Activated naive CD4-positive, alpha-beta T cell treated with anti-CD3 and anti-CD28 coated beads, Interleukin-2, amount 10 ng/mL, durations not matched to agents 7 days and 5 days (primary cell): Measurements from ENCODE around the gene PHYH.
"Not testable (repeated sequence)": the region's sequence is repeated elsewhere in the genome, so short reads cannot be mapped to it uniquely, and the experiment has no call there.

Source experiments
- CTCF ChIA-PET: fragments of 350-600 bp; sonication (Branson Sonifier 250); formaldehyde crosslinking; loops from one replicate; lab custom pipeline; 2021; ENCODE audit warnings: antibody characterized with exemption; lab: Charles Lee
- DNase-seq: peaks from one replicate; pipeline ENCODE4 v3.0.0-alpha.2; 2020
- H3K27ac Mint-ChIP-seq: one replicate; pipeline ENCODE4 v1.8.0; 2021; ENCODE audit warnings: mild to moderate bottlenecking, moderate library complexity, mixed read lengths
- H3K27me3 Mint-ChIP-seq: one replicate; pipeline ENCODE4 v1.8.0; 2021; ENCODE audit warnings: mild to moderate bottlenecking, mixed read lengths
- H3K36me3 Mint-ChIP-seq: one replicate; pipeline ENCODE4 v1.8.0; 2021; ENCODE audit warnings: mixed read lengths
- H3K4me1 Mint-ChIP-seq: one replicate; pipeline ENCODE4 v1.8.0; 2021; ENCODE audit warnings: mixed read lengths
- H3K4me3 Mint-ChIP-seq: one replicate; pipeline ENCODE4 v1.8.0; 2021; ENCODE audit warnings: mild to moderate bottlenecking, moderate library complexity, mixed read lengths
- H3K9me3 Mint-ChIP-seq: one replicate; pipeline ENCODE4 v1.8.0; 2021; ENCODE audit warnings: mixed read lengths

The PHYH gene

DNA sequence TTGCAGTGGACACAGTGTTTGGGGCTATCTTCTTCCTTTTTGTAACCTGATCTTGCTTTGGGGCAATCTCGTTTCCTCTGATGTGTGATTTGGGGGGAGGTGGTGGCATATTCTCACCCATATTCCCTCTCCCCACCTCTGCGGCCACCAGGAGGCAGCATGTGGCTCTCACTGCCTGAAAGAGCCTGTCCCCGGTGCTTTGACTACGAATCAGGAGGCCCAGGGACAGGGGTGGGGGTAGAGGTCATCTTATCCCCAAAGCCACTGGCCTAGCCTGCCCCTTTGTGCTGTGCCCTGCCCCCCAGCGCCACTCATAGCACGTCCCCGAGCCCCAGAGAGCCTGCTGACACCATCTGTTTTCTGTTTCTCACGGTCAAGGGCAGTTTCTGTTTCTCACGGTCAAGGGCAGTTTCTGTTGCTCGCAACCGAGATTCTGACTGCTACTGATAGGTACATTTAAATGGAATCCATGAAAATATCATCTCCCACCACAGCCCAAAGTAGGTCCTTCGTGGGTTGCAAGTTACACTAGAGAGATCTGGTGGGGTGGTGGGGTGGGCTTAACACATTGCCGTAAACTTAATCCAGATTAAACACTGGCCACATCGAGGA lies 28.2 kb downstream of the PHYH start:
- peaks cover 3% of the 10 kb centered on the region for H3K4me1 Mint-ChIP-seq
- peak; percentile 72 for DNase-seq
- no peaks in the 10 kb centered on the region for H3K9me3 Mint-ChIP-seq
- CTCF ChIA-PET: interaction anchor here (1.4 to 2.2 kb wide), 3 partner anchors 31 to 81 kb away, joined by 6 to 8 read pairs (median 6); no protein-coding TSS in a partner anchor
- H3K27me3 Mint-ChIP-seq: no peaks in the 10 kb centered on the region
- no peaks in the 10 kb centered on the region for H3K36me3 Mint-ChIP-seq
- no peak overlapping the region for H3K4me3 Mint-ChIP-seq
- H3K27ac Mint-ChIP-seq: no peak overlapping the region

DNA sequence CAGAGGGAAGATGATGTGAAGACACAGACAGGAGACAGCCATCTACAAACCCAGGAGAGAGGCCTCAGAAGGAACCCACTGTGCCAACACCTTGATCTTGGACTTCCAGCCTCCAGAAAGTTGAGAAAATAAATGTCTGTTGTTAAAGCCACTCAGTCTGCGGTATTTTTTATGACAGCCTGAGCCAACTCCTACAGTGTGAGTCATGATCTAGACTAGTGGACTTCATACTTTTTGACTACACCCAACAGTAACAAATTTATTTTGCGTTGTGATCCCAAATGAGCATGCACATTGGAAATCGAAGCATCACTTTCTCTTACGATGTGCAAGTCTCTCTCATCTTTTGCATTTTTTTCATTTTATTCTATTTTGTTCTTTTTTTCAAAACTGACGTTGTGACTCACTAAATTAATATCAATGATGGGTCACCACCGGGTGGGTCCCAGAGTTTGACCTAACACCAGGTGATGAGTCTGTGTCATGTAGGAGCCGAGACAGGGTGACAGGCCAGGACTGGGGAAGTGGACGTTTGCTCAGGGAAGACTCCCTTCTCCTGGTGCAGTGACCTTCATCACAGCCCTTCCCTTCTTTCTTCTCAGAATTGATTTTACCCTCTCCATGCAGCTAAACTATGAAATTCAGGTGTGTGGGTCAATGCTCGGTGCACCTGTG lies 28.9 kb downstream of the PHYH start:
- H3K27me3 Mint-ChIP-seq: peaks cover 4% of the 10 kb centered on the region
- no peak overlapping the region for H3K27ac Mint-ChIP-seq
- no peak for DNase-seq
- no peaks in the 10 kb centered on the region for H3K9me3 Mint-ChIP-seq
- no peaks in the 10 kb centered on the region for H3K36me3 Mint-ChIP-seq
- H3K4me1 Mint-ChIP-seq: peaks cover 3% of the 10 kb centered on the region
- no peak overlapping the region for H3K4me3 Mint-ChIP-seq
- CTCF ChIA-PET: no interaction called here

DNA sequence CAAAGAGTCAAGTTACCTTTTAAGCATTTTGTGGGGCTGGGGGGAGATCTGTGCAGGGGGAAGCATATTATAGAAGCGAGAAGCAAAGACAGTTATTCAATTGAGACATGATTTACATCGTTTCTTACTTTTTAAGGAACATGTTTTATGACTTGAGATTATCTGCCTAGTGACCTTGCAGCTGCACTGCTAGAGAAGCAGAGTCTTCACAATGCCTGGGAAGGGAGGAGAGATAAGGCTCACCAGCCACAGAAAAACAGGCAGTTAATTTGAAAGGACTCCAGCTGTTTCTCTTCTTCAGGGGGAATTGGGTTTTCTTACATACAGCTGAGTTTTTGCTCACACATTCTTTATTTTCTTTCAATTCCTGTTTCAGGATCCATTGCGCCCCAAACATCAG lies 31.0 kb downstream of the PHYH start:
- CTCF ChIA-PET: interaction anchor here (1.0 kb wide), 1 partner anchor 33 kb away, joined by 4 read pairs; no protein-coding TSS in a partner anchor
- Mint-ChIP-seq H3K36me3 (no peaks in the 10 kb centered on the region), H3K4me3 (no peak overlapping the region)

DNA sequence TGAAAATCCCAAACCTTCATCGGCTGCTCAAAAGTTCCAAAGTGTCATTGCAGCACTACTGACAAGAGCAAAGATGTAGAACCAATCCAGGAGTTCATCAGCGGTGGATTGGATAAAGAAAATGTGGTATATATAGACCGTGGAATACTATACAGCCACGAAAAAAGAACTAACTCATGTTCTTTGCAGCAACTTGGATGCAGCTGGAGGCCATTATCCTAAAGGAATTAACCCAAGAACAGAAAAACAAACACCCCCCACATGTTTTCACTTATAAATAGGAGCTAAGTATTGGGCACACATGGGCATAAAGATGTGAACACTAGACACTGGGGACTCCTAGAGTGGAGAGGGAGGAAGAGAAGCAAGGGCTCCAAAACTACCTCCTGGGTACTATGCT lies 31.6 kb downstream of the PHYH start:
- Mint-ChIP-seq H3K36me3 (no peaks in the 10 kb centered on the region), H3K9me3 (no peaks in the 10 kb centered on the region), H3K4me1 (peaks cover 3% of the 10 kb centered on the region), H3K27me3 (peaks cover 20% of the 10 kb centered on the region), H3K4me3 (no peak overlapping the region), H3K27ac (no peak overlapping the region)
- CTCF ChIA-PET: interaction anchor here (1.5 kb wide), 1 partner anchor 42 kb away, joined by 4 read pairs; no protein-coding TSS in a partner anchor
- DNase-seq: no peak

More for the DNA sequence above, 31.0 kb downstream of the PHYH start:
- no peak overlapping the region for H3K27ac Mint-ChIP-seq
- H3K4me1 Mint-ChIP-seq: peaks cover 3% of the 10 kb centered on the region
- H3K9me3 Mint-ChIP-seq: no peaks in the 10 kb centered on the region
- peaks cover 15% of the 10 kb centered on the region for H3K27me3 Mint-ChIP-seq
- no peak for DNase-seq

DNA sequence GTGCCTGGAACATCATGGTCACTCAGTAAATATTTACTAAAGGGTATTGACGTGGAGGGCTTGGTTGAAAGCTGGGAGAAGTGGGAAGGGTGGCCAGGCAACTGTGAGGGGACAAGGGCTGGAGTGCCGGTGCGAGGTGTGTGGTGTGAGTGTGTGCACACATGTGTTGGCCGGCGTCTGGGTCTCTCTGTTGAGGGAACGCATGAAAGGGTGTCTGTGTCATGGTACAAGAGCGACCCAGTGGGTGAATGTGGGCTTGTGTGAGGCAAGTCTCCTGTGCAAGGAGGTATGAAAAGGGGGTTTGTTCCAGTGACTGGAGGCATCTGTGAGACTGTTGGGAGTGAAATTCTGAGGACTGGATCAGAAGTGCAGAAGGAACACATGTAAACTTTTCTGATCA lies 36.3 kb downstream of the PHYH start:
- H3K27ac Mint-ChIP-seq: no peak overlapping the region
- no peak overlapping the region for H3K4me3 Mint-ChIP-seq
- H3K4me1 Mint-ChIP-seq: no peaks in the 10 kb centered on the region
- H3K36me3 Mint-ChIP-seq: no peaks in the 10 kb centered on the region
- peaks cover 28% of the 10 kb centered on the region for H3K27me3 Mint-ChIP-seq
- CTCF ChIA-PET: no interaction called here
- H3K9me3 Mint-ChIP-seq: no peaks in the 10 kb centered on the region
- no peak for DNase-seq

DNA sequence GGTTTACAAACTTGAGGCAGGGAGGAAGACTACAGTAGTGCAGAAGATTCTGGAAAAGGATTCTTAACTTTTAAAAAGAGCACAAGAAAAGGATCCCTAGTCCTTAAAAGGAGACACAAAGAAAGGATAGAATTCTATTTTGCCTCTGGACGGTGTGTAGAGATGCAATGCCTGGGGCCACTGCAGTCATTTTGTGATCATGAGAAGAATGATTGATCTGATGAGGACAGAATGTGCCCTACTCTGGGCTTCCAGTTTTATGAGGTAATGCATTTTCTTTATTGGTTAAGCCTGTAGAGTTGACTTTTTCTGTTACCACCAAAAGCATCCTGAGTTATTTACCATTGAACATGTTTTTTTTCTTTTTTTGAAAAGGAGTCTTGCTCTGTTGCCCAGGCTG lies 37.4 kb downstream of the PHYH start:
- no peak for DNase-seq
- H3K27me3 Mint-ChIP-seq: peaks cover 28% of the 10 kb centered on the region
- H3K4me1 Mint-ChIP-seq: peaks cover 3% of the 10 kb centered on the region
- H3K4me3 Mint-ChIP-seq: no peak overlapping the region
- H3K27ac Mint-ChIP-seq: no peak overlapping the region
- CTCF ChIA-PET: no interaction called here
- no peaks in the 10 kb centered on the region for H3K9me3 Mint-ChIP-seq
- no peaks in the 10 kb centered on the region for H3K36me3 Mint-ChIP-seq

DNA sequence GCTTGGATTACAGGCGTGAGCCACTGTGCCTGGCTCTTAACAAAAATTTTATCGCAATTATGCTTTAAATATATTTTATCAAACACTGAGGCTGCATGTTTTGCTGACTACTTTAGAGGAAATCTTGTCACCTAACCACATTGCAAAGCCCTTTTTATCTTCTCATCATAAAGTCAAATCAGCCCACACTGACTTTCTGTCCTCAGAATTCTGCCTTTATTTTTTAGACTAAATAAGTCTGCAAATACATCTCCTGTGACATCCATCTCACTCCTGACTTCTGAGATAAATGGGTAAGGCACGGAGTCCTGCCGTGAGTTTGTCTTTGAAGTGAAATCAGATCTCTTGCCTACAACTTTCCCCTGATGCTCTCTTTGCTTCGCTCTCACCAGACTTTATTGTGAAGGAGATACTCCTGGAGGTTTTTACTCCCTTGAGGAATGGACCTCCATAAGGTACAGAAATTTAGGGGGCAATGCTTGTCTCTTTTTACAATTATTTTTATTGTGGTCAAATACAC lies 42.2 kb downstream of the PHYH start:
- H3K4me3 Mint-ChIP-seq: no peak overlapping the region
- H3K9me3 Mint-ChIP-seq: no peaks in the 10 kb centered on the region
- DNase-seq: no peak
- peaks cover 12% of the 10 kb centered on the region for H3K27me3 Mint-ChIP-seq
- no peak overlapping the region for H3K27ac Mint-ChIP-seq
- CTCF ChIA-PET: no interaction called here
- no peaks in the 10 kb centered on the region for H3K36me3 Mint-ChIP-seq
- peaks cover 3% of the 10 kb centered on the region for H3K4me1 Mint-ChIP-seq

DNA sequence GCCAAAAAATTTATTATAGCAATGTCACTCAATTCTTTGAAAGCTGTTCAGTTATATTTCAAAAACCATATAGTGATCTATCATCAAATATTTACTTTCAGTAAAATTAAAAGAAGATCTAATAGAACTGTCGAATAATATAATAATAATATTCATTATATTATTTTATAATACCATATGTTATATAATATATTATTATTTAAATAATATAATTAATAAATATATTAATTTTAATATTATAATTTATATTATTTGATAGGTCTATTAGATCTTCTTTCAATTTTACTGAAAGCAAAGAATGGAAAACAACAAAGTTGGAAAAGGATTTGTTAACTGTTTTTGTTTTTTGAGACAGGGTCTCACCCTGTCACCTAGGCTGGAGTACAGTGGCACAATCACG lies 43.2 kb downstream of the PHYH start:
- no peak for DNase-seq
- Mint-ChIP-seq H3K36me3 (no peaks in the 10 kb centered on the region), H3K4me1 (peaks cover 3% of the 10 kb centered on the region), H3K9me3 (no peaks in the 10 kb centered on the region), H3K4me3 (no peak overlapping the region), H3K27me3 (peaks cover 12% of the 10 kb centered on the region), H3K27ac (no peak overlapping the region)
- CTCF ChIA-PET: interaction anchor here (1.0 kb wide), 1 partner anchor 23 kb away, joined by 3 read pairs; no protein-coding TSS in a partner anchor

DNA sequence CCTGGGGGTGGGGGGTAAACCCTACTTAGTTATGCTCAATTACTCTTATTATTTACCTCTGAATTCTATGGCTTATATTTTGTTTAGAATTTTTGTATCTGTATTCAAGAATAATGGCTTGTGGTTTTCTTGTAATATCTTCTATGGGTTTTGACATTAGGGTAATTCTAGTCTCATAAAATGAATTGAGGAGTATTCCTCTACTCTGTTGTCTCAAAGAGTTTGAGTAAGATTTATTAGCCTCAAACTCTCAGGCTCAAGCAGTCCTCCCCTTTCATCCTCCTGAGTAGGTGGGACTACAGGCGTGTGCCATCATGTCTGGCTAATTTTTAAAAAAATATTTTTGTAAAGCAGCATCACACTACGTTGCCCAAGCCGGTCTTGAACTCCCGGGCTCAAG lies 46.1 kb downstream of the PHYH start:
- H3K27ac Mint-ChIP-seq: no peak overlapping the region
- CTCF ChIA-PET: no interaction called here
- no peak overlapping the region for H3K4me3 Mint-ChIP-seq
- H3K27me3 Mint-ChIP-seq: peaks cover 17% of the 10 kb centered on the region
- H3K9me3 Mint-ChIP-seq: no peaks in the 10 kb centered on the region
- no peak for DNase-seq
- no peaks in the 10 kb centered on the region for H3K36me3 Mint-ChIP-seq
- peaks cover 3% of the 10 kb centered on the region for H3K4me1 Mint-ChIP-seq

DNA sequence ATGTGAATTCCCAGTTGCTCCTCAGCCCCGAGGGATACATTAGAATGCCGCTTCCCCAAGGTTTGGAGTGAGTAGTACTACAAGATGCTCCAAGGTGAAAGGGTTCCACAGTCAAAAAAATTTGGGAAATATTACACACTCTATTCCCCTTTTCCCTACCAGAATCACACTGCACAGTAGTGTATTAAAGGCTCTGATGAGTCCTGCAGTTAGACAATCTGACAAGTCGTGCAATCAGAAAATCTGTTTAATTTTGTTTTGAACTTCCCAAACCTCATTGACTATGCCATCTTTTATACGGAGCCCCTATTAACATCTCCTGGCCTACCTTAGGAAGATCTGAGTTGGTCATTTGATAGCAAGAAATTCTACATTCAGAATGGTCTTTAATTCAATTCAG lies 52.1 kb downstream of the PHYH start:
- Mint-ChIP-seq H3K4me1 (no peaks in the 10 kb centered on the region), H3K36me3 (no peaks in the 10 kb centered on the region), H3K9me3 (no peaks in the 10 kb centered on the region), H3K27me3 (peaks cover 9% of the 10 kb centered on the region), H3K4me3 (no peak overlapping the region), H3K27ac (no peak overlapping the region)
- no peak for DNase-seq
- CTCF ChIA-PET: no interaction called here

DNA sequence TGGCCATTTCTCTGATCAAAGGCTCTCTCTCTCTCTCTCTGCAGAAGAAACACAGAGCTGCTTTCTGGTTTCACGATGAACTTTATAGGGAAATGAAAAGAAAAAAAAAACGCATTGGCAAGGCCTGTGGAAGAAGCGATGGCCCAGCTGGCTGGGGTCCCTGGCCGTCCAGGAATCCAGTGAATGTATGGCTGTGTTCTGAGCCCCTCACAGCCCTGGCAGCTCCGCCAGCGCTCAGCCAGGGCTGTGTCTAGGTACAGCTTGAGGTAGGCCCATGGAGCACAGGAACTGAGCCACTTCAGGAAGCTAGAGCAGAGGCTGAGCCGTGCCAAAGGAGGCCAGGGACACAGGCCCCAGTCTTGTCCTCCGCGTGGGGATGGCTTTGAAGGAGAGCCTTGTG lies 52.6 kb downstream of the PHYH start:
- DNase-seq: no peak
- Mint-ChIP-seq H3K9me3 (no peaks in the 10 kb centered on the region), H3K4me3 (no peak overlapping the region), H3K27me3 (peaks cover 5% of the 10 kb centered on the region), H3K27ac (no peak overlapping the region), H3K36me3 (no peaks in the 10 kb centered on the region), H3K4me1 (no peaks in the 10 kb centered on the region)
- CTCF ChIA-PET: no interaction called here

DNA sequence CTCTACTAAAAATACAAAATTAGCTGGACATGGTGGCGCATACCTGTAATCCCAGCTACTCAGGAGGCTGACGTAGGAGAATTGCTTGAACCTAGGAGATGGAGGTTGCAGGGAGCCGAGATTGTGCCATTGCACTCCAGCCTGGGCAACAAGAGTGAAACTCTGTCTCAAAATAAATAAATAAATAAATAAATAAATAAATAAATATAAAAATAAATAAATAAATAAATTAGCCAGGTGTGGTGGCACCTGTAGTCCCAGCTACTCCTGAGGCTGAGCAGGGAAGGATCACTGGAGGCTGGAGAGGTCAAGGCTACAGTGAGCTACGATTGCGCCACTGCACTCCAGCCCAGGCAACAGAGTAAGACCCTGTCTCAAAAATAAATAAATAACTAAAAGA lies 57.6 kb downstream of the PHYH start:
- H3K4me1 Mint-ChIP-seq, H3K9me3 Mint-ChIP-seq, H3K27me3 Mint-ChIP-seq, H3K27ac Mint-ChIP-seq, DNase-seq, CTCF ChIA-PET, H3K36me3 Mint-ChIP-seq, H3K4me3 Mint-ChIP-seq: not testable (repeated sequence)

DNA sequence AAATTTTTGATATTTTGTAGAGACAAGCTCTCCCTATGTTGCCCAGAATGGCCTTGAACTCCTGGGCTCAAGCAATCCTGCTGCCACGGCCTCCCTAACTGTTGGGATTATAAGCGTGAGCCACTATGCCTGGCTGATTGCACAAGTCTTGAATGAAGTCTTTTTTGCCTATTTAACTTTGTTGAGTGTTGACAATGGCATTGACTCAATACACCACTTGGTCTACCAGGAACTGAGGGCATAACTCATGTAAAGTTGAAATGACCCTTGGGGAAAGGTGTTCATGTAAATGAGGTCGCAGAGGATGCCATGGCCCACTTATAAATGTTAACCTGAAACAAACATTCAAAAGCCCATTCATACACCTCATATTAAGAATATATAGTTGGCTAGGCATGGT lies 58.3 kb downstream of the PHYH start:
- Mint-ChIP-seq H3K9me3 (no peaks in the 10 kb centered on the region), H3K36me3 (no peaks in the 10 kb centered on the region)
- CTCF ChIA-PET: interaction anchor here (0.6 kb wide), 1 partner anchor 36 kb away, joined by 3 read pairs; no protein-coding TSS in a partner anchor

DNA sequence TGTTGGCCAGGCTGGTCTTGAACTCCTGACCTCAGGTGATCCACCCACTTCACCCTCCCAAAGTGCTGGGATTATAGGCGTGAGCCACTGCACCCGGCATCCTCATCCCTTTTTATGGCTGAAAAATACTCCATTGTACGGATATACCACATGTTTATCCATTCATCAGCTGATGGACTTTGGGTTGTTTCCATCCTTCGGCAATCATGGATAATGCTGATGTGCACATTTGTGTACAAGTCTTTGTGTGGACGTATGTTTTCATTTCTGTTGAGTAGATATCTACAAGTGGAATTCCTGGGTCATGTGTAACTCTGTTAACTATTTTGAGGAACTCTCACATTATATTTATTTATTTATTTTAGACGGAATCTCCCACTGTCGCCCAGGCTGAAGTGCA lies 59.9 kb downstream of the PHYH start:
- Mint-ChIP-seq H3K9me3 (no peaks in the 10 kb centered on the region), H3K36me3 (no peaks in the 10 kb centered on the region), H3K27me3 (no peaks in the 10 kb centered on the region), H3K4me3 (no peak overlapping the region), H3K27ac (no peak overlapping the region), H3K4me1 (no peaks in the 10 kb centered on the region)
- no peak for DNase-seq
- CTCF ChIA-PET: no interaction called here

More for the DNA sequence above, 58.3 kb downstream of the PHYH start:
- H3K27me3 Mint-ChIP-seq: no peaks in the 10 kb centered on the region
- no peak for DNase-seq
- no peak overlapping the region for H3K4me3 Mint-ChIP-seq
- no peaks in the 10 kb centered on the region for H3K4me1 Mint-ChIP-seq
- no peak overlapping the region for H3K27ac Mint-ChIP-seq
